Measurements from ENCODE around the gene IZUMO2. TPM values are rescaled to one million over a fixed set of nuclear protein-coding genes. Genes with fewer than 3 reads are reported as not detected.

The IZUMO2 gene
- total RNA-seq, 1 experiment from 2014 or later = not detected

GRCh38 chr19:50173127-50173526 lies 10.0 kb upstream of the IZUMO2 start:
- DNase-seq = peak; percentile 63
- intact Hi-C loops (cut with micrococcal nuclease; ENCODE audit: unreplicated experiment) = no loop called here
- H3K27ac Mint-ChIP-seq (ENCODE audit: unreplicated experiment) = peak overlapping the region; percentile 35
- H3K36me3 Mint-ChIP-seq (ENCODE audit: insufficient read depth, unreplicated experiment) = peaks cover 6% of the 10 kb centered on the region
- CTCF ChIA-PET = interaction anchor here (0.6 to 1.0 kb wide), 4 partner anchors 42 to 1718 kb away, joined by 3 to 5 read pairs (median 4); partner anchors contain the start of gene KCNJ14
- no peaks in the 10 kb centered on the region for H3K9me3 Mint-ChIP-seq (ENCODE audit: low read depth, unreplicated experiment)
- H3K4me3 Mint-ChIP-seq (ENCODE audit: low read depth, unreplicated experiment) = no peak overlapping the region
- H3K4me1 Mint-ChIP-seq (ENCODE audit: low read depth, unreplicated experiment) = peaks cover 26% of the 10 kb centered on the region
- TF ChIP-seq CTCF (IDR thresholded peaks at IDR 0.05; ENCODE audit: unreplicated experiment) = no peak
- BruUV-seq (replicated peaks) = no TSS peak
- peaks cover 18% of the 10 kb centered on the region for H3K27me3 Mint-ChIP-seq (ENCODE audit: unreplicated experiment)

GRCh38 chr19:50172726-50173125 lies 9.6 kb upstream of the IZUMO2 start:
- DNase-seq = no peak
- Mint-ChIP-seq H3K4me1 (ENCODE audit: low read depth, unreplicated experiment) (peaks cover 25% of the 10 kb centered on the region), H3K4me3 (ENCODE audit: low read depth, unreplicated experiment) (no peak overlapping the region), H3K27ac (ENCODE audit: unreplicated experiment) (peak overlapping the region; percentile 35), H3K27me3 (ENCODE audit: unreplicated experiment) (peaks cover 18% of the 10 kb centered on the region), H3K9me3 (ENCODE audit: low read depth, unreplicated experiment) (no peaks in the 10 kb centered on the region), H3K36me3 (ENCODE audit: insufficient read depth, unreplicated experiment) (peaks cover 6% of the 10 kb centered on the region)
- intact Hi-C loops (cut with micrococcal nuclease; ENCODE audit: unreplicated experiment) = no loop called here
- TF ChIP-seq CTCF (IDR thresholded peaks at IDR 0.05; ENCODE audit: unreplicated experiment) = no peak
- no TSS peak for BruUV-seq (replicated peaks)
- CTCF ChIA-PET = interaction anchor here (0.6 to 1.0 kb wide), 4 partner anchors 42 to 1717 kb away, joined by 3 to 5 read pairs (median 4); partner anchors contain the start of gene KCNJ14

GRCh38 chr19:50171752-50172151 lies 8.7 kb upstream of the IZUMO2 start:
- BruUV-seq (replicated peaks) = no TSS peak
- intact Hi-C loops (cut with micrococcal nuclease; ENCODE audit: unreplicated experiment) = no loop called here
- no peak overlapping the region for H3K4me3 Mint-ChIP-seq (ENCODE audit: low read depth, unreplicated experiment)
- H3K27me3 Mint-ChIP-seq (ENCODE audit: unreplicated experiment) = peaks cover 18% of the 10 kb centered on the region
- no peaks in the 10 kb centered on the region for H3K9me3 Mint-ChIP-seq (ENCODE audit: low read depth, unreplicated experiment)
- peaks cover 9% of the 10 kb centered on the region for H3K36me3 Mint-ChIP-seq (ENCODE audit: insufficient read depth, unreplicated experiment)
- CTCF ChIA-PET = interaction anchor here (0.7 to 1.4 kb wide), 2 partner anchors 19 to 34 kb away, joined by 3 read pairs; no protein-coding TSS in a partner anchor
- peaks cover 33% of the 10 kb centered on the region for H3K4me1 Mint-ChIP-seq (ENCODE audit: low read depth, unreplicated experiment)
- TF ChIP-seq CTCF (IDR thresholded peaks at IDR 0.05; ENCODE audit: unreplicated experiment) = no peak
- no peak for DNase-seq
- H3K27ac Mint-ChIP-seq (ENCODE audit: unreplicated experiment) = no peak overlapping the region

- no peak overlapping the region for H3K4me3 Mint-ChIP-seq (ENCODE audit: low read depth, unreplicated experiment)
- H3K27ac Mint-ChIP-seq (ENCODE audit: unreplicated experiment) = no peak overlapping the region
- peaks cover 18% of the 10 kb centered on the region for H3K27me3 Mint-ChIP-seq (ENCODE audit: unreplicated experiment)
- peak; percentile 42 for DNase-seq
- BruUV-seq (replicated peaks) = no TSS peak
- TF ChIP-seq CTCF (IDR thresholded peaks at IDR 0.05; ENCODE audit: unreplicated experiment) = no peak
- H3K4me1 Mint-ChIP-seq (ENCODE audit: low read depth, unreplicated experiment) = peaks cover 28% of the 10 kb centered on the region
- peaks cover 4% of the 10 kb centered on the region for H3K36me3 Mint-ChIP-seq (ENCODE audit: insufficient read depth, unreplicated experiment)
- H3K9me3 Mint-ChIP-seq (ENCODE audit: low read depth, unreplicated experiment) = no peaks in the 10 kb centered on the region
- CTCF ChIA-PET = no interaction called here
- intact Hi-C loops (cut with micrococcal nuclease; ENCODE audit: unreplicated experiment) = loop anchor here (5.0 kb wide), 1 partner anchor 90 kb away; no protein-coding TSS in a partner anchor
Observed at GRCh38 chr19:50167314-50167721, 4.2 kb upstream of the IZUMO2 start.
